ENCODE measurements around the gene FANCE.
"Not testable (repeated sequence)": the region's sequence is repeated elsewhere in the genome, so short reads cannot be mapped to it uniquely, and the experiment has no call there.

The FANCE gene

GRCh38 chr6:35499372-35499771, 47.2 kb downstream of the FANCE start:
- no peak for DNase-seq

- DNase-seq = peak; percentile 20
Observed at GRCh38 chr6:35500782-35501181, 48.6 kb downstream of the FANCE start.

- no peak for DNase-seq
Observed at GRCh38 chr6:35501784-35502183, 49.6 kb downstream of the FANCE start.

GRCh38 chr6:35503534-35503933, 51.4 kb downstream of the FANCE start:
- no peak for DNase-seq

- no peak for DNase-seq
Observed at GRCh38 chr6:35505999-35506412, 53.9 kb downstream of the FANCE start.

- DNase-seq = no peak
Observed at GRCh38 chr6:35506536-35506935, 54.4 kb downstream of the FANCE start.

GRCh38 chr6:35507221-35507620, 55.1 kb downstream of the FANCE start:
- no peak for DNase-seq

- no peak for DNase-seq
Observed at GRCh38 chr6:35508027-35508426, 55.9 kb downstream of the FANCE start.

GRCh38 chr6:35508542-35508941, 56.4 kb downstream of the FANCE start:
- no peak for DNase-seq

- no peak for DNase-seq
Observed at GRCh38 chr6:35510916-35511561, 58.9 kb downstream of the FANCE start.

- DNase-seq = no peak
Observed at GRCh38 chr6:35511562-35511941, 59.4 kb downstream of the FANCE start.

GRCh38 chr6:35512006-35512405, 59.9 kb downstream of the FANCE start:
- no peak for DNase-seq

GRCh38 chr6:35512740-35513139, 60.6 kb downstream of the FANCE start, which contains the start of gene TULP1:
Gene TULP1 (minus strand): TSS chr6:35512896. CDS start chr6:35512858, 38 bp downstream.
- no peak for DNase-seq

GRCh38 chr6:35514587-35514986, 62.4 kb downstream of the FANCE start:
- no peak for DNase-seq

GRCh38 chr6:35515939-35516338, 63.8 kb downstream of the FANCE start:
- DNase-seq = not testable (repeated sequence)
